H4 (cell line): ENCODE results near the gene SEPTIN2. TPM values are rescaled to one million over a fixed set of nuclear protein-coding genes. Genes with fewer than 3 reads are reported as not detected.
"Not testable (repeated sequence)": the region's sequence is repeated elsewhere in the genome, so short reads cannot be mapped to it uniquely, and the experiment has no call there.

Experiments
- DNase-seq: peaks from one replicate; pipeline ENCODE4 v3.0.0-alpha.2; 2015; ENCODE audit warnings: low spot score
- total RNA-seq: library from RNA; depleted of rRNA; stranded (reverse); fragments of >200 nt; shearing (Covaris generic); gene quantifications from 2 replicates; pipeline ENCODE4 v1.2.3, GENCODE V29; 2014

Gene SEPTIN2
- total RNA-seq, 1 experiment from 2014 or later: 279 TPM

- DNase-seq: no peak
These were observed 35.3 kb downstream of the SEPTIN2 start for GRCh38 chr2:241350878-241351639.

GRCh38 chr2:241351640-241352031 is 35.9 kb downstream of the SEPTIN2 start:
- DNase-seq: no peak

- DNase-seq: no peak
These were observed 36.5 kb downstream of the SEPTIN2 start for GRCh38 chr2:241352227-241352626.

GRCh38 chr2:241354668-241355658 is 39.2 kb downstream of the SEPTIN2 start:
- DNase-seq: peak; percentile 46

- DNase-seq: peak; percentile 98
These were observed 40.5 kb downstream of the SEPTIN2 start, which contains the start of gene FARP2 for GRCh38 chr2:241355983-241356870. FARP2 (plus strand) TSS chr2:241356285; CDS start chr2:241373108, 16,823 bp downstream.

GRCh38 chr2:241356871-241357260 is 41.1 kb downstream of the SEPTIN2 start:
- DNase-seq: no peak

- no peak for DNase-seq
These were observed 41.8 kb downstream of the SEPTIN2 start for GRCh38 chr2:241357531-241357930.

- DNase-seq: no peak
These were observed 42.7 kb downstream of the SEPTIN2 start for GRCh38 chr2:241358470-241358869.

GRCh38 chr2:241359481-241360045 is 43.8 kb downstream of the SEPTIN2 start:
- DNase-seq: no peak

- DNase-seq: no peak
These were observed 47.7 kb downstream of the SEPTIN2 start for GRCh38 chr2:241363426-241363825.

- DNase-seq: no peak
These were observed 49.1 kb downstream of the SEPTIN2 start for GRCh38 chr2:241364781-241365180.

- no peak for DNase-seq
These were observed 51.0 kb downstream of the SEPTIN2 start for GRCh38 chr2:241366678-241367077.

GRCh38 chr2:241368643-241369042 is 52.9 kb downstream of the SEPTIN2 start:
- no peak for DNase-seq

- no peak for DNase-seq
These were observed 56.8 kb downstream of the SEPTIN2 start for GRCh38 chr2:241372361-241372992.

- no peak for DNase-seq
These were observed 57.7 kb downstream of the SEPTIN2 start for GRCh38 chr2:241373446-241373845.

- DNase-seq: not testable (repeated sequence)
These were observed 58.2 kb downstream of the SEPTIN2 start for GRCh38 chr2:241373906-241374305.

- DNase-seq: no peak
These were observed 59.6 kb downstream of the SEPTIN2 start for GRCh38 chr2:241375300-241375699.

GRCh38 chr2:241376808-241377207 is 61.1 kb downstream of the SEPTIN2 start:
- DNase-seq: no peak

GRCh38 chr2:241378816-241379215 is 63.1 kb downstream of the SEPTIN2 start:
- no peak for DNase-seq
